ENCODE measurements around the gene FAM216B.
"Not testable (repeated sequence)": the region's sequence is repeated elsewhere in the genome, so short reads cannot be mapped to it uniquely, and the experiment has no call there.

Gene FAM216B

DNA sequence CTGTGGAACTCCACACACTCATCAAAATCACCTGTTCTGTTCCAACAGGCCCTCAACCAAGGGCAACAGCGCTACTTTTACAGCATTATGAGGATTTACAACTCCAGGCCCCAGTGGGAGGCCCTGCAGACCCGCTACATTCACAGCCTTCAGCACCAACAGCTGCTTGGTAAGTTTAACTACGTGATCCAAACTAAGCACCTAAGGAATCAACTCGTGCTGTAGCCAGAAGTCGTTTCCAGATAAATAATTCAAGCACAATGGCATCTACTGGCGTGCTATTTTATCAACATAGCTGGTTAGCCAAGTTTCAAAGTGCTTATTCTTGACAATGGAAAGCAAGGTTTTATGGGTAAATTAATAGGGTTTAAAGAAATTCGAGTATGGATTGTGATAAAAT lies 5.3 kb downstream of the FAM216B start:
- no peak for DNase-seq (ENCODE audit: low read depth)

DNA sequence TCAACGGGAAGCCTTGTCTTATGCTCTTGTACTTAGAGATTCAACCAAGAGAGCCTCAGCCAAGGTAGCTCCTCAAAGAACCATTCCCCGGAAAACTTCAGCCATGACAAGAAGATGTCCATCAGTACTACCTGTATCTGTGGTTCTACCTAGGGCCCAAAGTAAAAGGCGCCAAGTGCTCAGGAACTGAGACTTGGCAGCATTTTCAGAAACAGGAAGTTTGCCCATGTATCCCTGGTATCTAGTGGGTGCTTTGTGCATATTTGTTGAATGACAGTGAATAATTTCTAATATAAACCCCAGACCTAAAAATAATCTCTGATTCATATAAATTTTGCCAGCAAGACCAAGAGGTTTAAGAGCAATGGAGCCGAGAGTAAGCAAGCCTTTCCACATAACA lies 7.2 kb downstream of the FAM216B start:
- DNase-seq (ENCODE audit: low read depth): no peak

- no peak for DNase-seq (ENCODE audit: low read depth)
Measured at GRCh38 chr13:42792154-42792553, 10.8 kb downstream of the FAM216B start.

- no peak for DNase-seq (ENCODE audit: low read depth)
Measured at GRCh38 chr13:42794577-42795275, 13.3 kb downstream of the FAM216B start.

- no peak for DNase-seq (ENCODE audit: low read depth)
Measured at GRCh38 chr13:42795666-42796065, 14.3 kb downstream of the FAM216B start.

- DNase-seq (ENCODE audit: low read depth): no peak
Measured at GRCh38 chr13:42796747-42797356, 15.5 kb downstream of the FAM216B start.

- no peak for DNase-seq (ENCODE audit: low read depth)
Measured at GRCh38 chr13:42798118-42798517, 16.7 kb downstream of the FAM216B start.

DNA sequence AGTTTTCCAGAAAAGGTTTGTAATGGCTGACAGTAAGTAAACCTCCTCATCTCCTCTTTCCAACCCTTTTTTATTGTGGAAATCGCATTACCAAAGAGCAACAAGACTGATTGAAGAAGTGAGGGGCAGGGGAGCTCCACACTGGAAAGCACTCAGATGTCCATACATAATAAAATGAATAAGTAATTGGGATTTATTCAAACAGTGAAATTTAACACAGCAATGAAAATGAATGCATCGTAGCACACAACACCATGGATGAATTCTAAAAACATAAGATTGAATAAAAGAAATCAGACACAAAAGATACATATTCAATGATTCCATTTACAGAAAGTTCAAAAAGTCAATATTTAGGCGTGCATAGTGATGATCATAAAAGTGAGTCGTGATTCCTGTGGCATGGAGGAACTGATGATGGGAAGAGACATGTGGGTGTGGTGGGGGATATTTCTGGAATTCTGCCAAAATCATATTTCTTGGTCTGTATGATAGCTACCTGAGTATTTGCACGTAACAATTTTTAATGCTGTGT lies 18.8 kb downstream of the FAM216B start:
- DNase-seq (ENCODE audit: low read depth): no peak

- no peak for DNase-seq (ENCODE audit: low read depth)
Measured at GRCh38 chr13:42803563-42804204, 22.3 kb downstream of the FAM216B start.

DNA sequence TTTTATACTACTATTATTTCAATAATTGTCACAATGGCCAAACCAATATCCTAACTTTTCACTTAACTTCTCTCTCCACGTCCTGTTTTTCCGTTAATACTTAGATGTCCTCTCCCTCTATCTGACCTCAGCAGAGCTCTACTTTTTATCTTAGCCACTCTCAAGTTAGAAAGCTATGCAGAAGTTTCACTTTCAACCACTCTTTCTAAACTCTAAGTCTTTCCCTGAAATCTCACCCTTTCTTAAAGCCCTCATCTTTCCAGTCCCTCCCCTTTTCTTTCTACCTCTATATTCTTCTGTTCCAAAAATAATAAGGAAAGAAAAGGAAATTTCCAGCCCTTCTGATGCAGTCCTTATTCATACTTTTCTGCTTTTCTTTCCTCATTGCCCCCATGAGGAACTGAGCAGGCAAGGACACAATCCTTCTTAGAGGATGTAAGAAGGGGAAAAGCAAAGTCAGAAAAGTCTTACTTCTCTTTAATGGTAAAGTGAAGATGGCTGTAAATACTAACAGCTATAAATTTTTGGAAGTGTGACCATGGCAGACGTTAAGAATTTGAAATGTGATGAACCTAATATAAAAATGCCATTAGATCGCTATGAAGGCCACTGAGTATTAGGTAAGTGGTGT lies 23.0 kb downstream of the FAM216B start:
- DNase-seq (ENCODE audit: low read depth): no peak

GRCh38 chr13:42807241-42807640 lies 25.9 kb downstream of the FAM216B start:
- no peak for DNase-seq (ENCODE audit: low read depth)

GRCh38 chr13:42807866-42808265 lies 26.5 kb downstream of the FAM216B start:
- DNase-seq (ENCODE audit: low read depth): no peak

DNA sequence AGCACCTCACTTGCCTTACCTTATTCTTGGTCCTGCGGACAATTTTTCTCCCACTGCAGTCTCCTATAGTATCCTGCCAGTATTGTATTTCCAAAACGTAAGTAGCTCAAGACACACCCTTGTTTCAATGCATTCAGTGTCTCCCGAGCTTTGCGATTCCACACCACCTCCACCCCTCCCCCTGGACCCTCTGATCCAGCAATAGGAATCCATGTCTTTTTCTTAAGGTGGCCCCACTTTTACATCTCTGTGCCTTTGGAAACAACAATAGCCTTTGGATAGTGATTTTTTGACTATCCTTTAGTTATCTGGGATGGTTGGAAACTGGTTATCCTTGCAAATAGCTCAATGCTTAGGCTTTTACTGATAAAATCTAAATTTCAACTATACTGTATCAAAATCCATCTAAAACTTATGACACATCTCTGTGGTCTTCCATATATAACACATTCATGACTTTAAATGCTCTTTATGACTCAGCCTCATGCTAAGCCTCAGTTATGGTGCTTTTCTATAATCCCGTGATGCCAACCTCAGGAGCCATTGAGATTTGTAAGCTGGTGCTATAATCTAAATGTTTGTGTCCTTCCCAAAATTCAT lies 27.1 kb downstream of the FAM216B start:
- no peak for DNase-seq (ENCODE audit: low read depth)

DNA sequence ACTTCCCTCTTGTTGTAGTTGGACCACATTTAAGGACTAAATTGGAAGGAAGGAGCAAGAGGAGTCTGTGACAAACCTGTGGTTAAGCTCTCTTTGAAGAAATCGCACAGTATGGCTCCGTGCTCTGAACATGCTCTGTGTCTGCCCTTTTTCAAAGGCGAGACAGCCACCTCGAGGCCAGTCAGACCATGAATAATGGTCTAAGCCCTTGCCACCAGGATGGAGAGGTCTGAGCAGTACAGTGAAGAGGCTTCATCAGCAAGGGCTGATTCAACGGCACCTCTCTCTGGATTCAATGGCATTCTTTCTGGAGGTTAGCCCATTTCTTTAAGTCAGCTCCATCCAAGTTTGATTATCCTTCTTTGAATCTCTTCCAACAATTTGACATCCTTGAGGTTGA lies 30.9 kb downstream of the FAM216B start:
- no peak for DNase-seq (ENCODE audit: low read depth)

- DNase-seq (ENCODE audit: low read depth): peak; percentile 55
Measured at GRCh38 chr13:42814868-42815267, 33.5 kb downstream of the FAM216B start.

DNA sequence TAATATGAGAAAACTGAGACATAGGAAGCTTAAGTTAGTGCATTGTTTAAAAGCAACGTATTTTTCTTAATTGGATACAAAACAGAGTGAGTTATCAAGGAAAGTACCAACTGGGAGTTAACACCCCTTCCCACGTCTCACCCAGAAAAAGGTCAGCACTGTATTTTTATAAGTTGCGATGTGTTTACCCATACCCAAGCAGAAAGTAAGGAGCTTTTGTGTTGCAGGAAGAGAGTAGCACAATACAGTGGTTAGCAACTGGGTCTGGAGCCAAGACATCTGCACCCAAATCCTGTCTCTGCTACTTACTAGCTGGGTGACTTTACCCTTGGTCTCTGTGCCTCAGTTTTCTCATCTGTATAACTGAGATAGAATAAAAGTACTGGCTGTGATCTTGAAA lies 34.3 kb downstream of the FAM216B start:
- no peak for DNase-seq (ENCODE audit: low read depth)

- no peak for DNase-seq (ENCODE audit: low read depth)
Measured at GRCh38 chr13:42816538-42816937, 35.2 kb downstream of the FAM216B start.

- DNase-seq (ENCODE audit: low read depth): not testable (repeated sequence)
Measured at GRCh38 chr13:42819687-42820086, 38.3 kb downstream of the FAM216B start.

- DNase-seq (ENCODE audit: low read depth): no peak
Measured at GRCh38 chr13:42820451-42820850, 39.1 kb downstream of the FAM216B start.

DNA sequence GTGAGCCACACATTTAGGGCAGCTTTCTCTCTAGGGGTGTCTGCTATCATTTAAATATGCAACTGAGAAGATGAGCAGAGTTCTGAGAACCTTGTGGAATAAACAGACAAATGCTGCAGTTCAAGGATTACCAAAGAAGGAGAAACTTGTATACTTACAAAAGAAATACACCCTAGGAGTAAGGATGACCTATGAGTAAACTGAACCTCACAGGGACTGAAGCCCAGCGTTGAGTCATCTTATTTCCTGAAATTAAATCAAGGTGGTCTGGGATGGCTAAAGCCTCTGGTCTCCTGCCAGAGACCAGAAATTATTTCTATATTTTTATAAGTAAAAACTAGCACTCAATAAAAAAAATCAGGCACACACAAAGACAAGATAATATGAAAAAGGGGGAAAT lies 40.1 kb downstream of the FAM216B start:
- peak; percentile 50 for DNase-seq (ENCODE audit: low read depth)

DNA sequence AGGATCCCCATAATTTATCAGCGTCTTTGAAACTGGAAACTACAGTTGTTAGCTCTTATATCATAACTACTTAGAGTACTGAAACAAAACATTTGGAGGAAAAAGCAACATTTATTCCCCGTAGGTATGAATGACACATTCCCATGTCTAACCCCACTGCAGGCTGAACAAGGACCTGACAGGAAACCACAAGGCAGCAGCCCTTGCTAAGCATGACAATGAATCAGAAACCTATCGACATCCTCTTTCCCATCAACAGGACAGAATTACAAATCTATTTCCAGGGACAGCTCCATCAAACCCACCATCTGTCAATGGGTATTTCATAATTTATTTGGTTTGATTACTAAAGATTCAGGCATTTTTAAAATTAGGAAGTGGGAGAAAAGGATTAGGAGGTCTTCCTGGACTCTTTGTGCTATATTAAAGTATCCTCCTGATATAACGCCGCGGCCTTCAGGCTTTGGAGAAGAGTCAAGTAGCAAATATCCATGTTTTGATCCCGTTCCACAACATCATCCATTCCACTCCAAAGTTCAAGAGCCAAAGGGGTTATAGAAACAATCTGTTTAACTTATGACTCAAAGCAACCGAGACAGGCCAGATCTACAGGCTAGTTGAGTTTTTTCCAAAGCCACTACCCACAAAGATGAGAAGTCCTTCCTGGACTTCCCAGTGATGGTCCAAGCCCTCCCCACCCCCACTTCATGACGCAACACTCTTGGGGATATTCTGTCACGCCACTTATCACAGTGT lies 51.1 kb downstream of the FAM216B start:
- peak; percentile 87 for DNase-seq (ENCODE audit: low read depth)

GRCh38 chr13:42834946-42835345 lies 53.6 kb downstream of the FAM216B start:
- DNase-seq (ENCODE audit: low read depth): no peak

All from non-pigmented ciliary epithelial cell (primary cell).